ENCODE results near the gene NAB2. TPM values are rescaled to one million over a fixed set of nuclear protein-coding genes. Genes with fewer than 3 reads are reported as not detected.

The NAB2 gene
- total and polyA plus RNA-seq, 9 of the 15 experiments (the other 6 are each of a cell fraction or from before 2014, with no cell fraction given), result 0.45 to 40.9 (median 20.4) TPM

DNA sequence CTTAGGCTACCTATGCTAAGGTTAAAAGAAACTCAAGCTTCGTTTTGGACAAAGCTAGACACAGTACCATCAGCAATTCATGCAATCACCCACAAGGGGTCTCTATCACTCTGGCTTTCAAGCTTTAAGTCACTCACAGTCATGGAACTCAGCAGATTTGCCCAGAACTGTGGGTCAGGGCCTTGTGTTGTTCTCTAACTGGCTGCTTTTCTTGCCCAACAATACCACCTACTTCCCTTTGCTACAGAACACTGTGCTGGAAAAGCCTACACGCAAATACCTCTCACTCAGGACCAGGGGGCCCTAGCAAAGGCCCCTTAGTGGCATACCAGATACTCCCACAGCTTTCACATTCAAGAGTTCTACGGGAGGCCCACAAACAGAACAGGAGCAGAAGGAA, 19.4 kb upstream of the NAB2 start (continued):
- no peak for TF ChIP-seq PML (IDR thresholded peaks at IDR 0.05; ENCODE audit: low read length)
- no peak for TF ChIP-seq CHD4 (IDR thresholded peaks at IDR 0.05; ENCODE audit: insufficient read depth, insufficient replicate concordance, low read depth, low read length, poor library complexity, severe bottlenecking)
- TF ChIP-seq, protein P1, sequence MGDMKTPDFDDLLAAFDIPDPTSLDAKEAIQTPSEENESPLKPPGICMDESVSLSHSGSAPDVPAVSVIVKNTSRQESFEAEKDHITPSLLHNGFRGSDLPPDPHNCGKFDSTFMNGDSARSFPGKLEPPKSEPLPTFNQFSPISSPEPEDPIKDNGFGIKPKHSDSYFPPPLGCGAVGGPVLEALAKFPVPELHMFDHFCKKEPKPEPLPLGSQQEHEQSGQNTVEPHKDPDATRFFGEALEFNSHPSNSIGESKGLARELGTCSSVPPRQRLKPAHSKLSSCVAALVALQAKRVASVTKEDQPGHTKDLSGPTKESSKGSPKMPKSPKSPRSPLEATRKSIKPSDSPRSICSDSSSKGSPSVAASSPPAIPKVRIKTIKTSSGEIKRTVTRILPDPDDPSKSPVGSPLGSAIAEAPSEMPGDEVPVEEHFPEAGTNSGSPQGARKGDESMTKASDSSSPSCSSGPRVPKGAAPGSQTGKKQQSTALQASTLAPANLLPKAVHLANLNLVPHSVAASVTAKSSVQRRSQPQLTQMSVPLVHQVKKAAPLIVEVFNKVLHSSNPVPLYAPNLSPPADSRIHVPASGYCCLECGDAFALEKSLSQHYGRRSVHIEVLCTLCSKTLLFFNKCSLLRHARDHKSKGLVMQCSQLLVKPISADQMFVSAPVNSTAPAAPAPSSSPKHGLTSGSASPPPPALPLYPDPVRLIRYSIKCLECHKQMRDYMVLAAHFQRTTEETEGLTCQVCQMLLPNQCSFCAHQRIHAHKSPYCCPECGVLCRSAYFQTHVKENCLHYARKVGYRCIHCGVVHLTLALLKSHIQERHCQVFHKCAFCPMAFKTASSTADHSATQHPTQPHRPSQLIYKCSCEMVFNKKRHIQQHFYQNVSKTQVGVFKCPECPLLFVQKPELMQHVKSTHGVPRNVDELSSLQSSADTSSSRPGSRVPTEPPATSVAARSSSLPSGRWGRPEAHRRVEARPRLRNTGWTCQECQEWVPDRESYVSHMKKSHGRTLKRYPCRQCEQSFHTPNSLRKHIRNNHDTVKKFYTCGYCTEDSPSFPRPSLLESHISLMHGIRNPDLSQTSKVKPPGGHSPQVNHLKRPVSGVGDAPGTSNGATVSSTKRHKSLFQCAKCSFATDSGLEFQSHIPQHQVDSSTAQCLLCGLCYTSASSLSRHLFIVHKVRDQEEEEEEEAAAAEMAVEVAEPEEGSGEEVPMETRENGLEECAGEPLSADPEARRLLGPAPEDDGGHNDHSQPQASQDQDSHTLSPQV (IDR thresholded peaks at IDR 0.05), result peak; percentile 60
- TF ChIP-seq JUND (IDR thresholded peaks at IDR 0.05; ENCODE audit: borderline replicate concordance, low read depth, low read length), result peak; percentile 56
- TF ChIP-seq JUND (tag; IDR thresholded peaks at IDR 0.05; ENCODE audit: borderline replicate concordance, low read depth, low read length), result peak; percentile 23; the same call in 1 of the 3 replicates
- TF ChIP-seq, protein P2, sequence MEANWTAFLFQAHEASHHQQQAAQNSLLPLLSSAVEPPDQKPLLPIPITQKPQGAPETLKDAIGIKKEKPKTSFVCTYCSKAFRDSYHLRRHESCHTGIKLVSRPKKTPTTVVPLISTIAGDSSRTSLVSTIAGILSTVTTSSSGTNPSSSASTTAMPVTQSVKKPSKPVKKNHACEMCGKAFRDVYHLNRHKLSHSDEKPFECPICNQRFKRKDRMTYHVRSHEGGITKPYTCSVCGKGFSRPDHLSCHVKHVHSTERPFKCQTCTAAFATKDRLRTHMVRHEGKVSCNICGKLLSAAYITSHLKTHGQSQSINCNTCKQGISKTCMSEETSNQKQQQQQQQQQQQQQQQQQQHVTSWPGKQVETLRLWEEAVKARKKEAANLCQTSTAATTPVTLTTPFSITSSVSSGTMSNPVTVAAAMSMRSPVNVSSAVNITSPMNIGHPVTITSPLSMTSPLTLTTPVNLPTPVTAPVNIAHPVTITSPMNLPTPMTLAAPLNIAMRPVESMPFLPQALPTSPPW (CRISPR knock-in tag; IDR thresholded peaks at IDR 0.05), result peak; percentile 54
- TF ChIP-seq, protein P3, sequence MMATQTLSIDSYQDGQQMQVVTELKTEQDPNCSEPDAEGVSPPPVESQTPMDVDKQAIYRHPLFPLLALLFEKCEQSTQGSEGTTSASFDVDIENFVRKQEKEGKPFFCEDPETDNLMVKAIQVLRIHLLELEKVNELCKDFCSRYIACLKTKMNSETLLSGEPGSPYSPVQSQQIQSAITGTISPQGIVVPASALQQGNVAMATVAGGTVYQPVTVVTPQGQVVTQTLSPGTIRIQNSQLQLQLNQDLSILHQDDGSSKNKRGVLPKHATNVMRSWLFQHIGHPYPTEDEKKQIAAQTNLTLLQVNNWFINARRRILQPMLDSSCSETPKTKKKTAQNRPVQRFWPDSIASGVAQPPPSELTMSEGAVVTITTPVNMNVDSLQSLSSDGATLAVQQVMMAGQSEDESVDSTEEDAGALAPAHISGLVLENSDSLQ (IDR thresholded peaks at IDR 0.05), result peak; percentile 40; the same call in 1 of the 2 replicates

Data from K562 (cell line).